Endothelial cell of umbilical vein (primary cell): Measurements from ENCODE around the gene CPNE5.

Experiments used
- GATA2 ChIP-seq: IDR thresholded peaks from 2 replicates; pipeline ENCODE4 v1.7.0; 2011; ENCODE audit warnings: low read depth, mild to moderate bottlenecking, moderate library complexity, mixed read lengths, low read length; ENCODE audit not compliant: insufficient read length, insufficient read depth
- JUN ChIP-seq: IDR thresholded peaks from 2 replicates; pipeline ENCODE4 v1.6.1; 2011; ENCODE audit warnings: borderline replicate concordance, low read depth; ENCODE audit not compliant: insufficient read length, insufficient read depth
- POLR2A ChIP-seq: IDR thresholded peaks from 2 replicates; pipeline ENCODE4 v1.6.1; 2012; ENCODE audit warnings: low read depth, mild to moderate bottlenecking, control low read depth, low read length
- POLR2AphosphoS5 ChIP-seq: IDR thresholded peaks from 2 replicates; pipeline ENCODE4 v1.6.1; 2012; ENCODE audit warnings: low read depth, mild to moderate bottlenecking, control low read depth, low read length, moderate library complexity; ENCODE audit not compliant: insufficient read depth
- TF ChIP-seq, protein P1 (sequence below), 2 donors: IDR thresholded peaks; 1 replicate in 1 of 2; 2 replicates in 1 of 2; pipeline ENCODE4 v1.5.1; 2011; ENCODE audit warnings: low read length in 2 of 2, mild to moderate bottlenecking in 2 of 2, moderate library complexity in 2 of 2, control low read depth in 1 of 2, inconsistent platforms in 1 of 2, low read depth in 1 of 2; ENCODE audit not compliant: insufficient read depth in 1 of 2; ENCODE audit errors: extremely low read depth in 1 of 2
- TF ChIP-seq, protein P2 (sequence below): IDR thresholded peaks from 2 replicates; pipeline ENCODE4 v1.6.1; 2011; ENCODE audit not compliant: insufficient read depth, insufficient read length

DNA sequence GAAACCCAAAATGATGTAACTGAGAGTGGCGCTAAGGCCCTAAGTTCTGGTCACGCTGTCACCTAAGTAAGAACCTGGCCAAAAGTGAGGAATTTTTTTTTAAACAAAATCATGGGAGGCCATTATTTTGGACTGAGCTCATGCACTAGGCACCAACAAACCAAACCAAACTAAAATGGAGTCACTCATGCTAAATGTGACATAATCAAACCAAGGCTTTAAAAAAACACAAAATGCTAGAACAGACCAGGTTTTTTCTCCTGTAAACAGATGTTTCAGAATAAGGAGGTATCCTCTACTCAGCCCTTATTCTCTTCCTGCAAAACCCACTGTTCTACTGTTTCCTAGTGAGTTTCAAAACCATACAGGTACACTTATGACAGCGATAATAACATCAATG, 45.4 kb upstream of the CPNE5 start:
- TF ChIP-seq, protein P1, sequence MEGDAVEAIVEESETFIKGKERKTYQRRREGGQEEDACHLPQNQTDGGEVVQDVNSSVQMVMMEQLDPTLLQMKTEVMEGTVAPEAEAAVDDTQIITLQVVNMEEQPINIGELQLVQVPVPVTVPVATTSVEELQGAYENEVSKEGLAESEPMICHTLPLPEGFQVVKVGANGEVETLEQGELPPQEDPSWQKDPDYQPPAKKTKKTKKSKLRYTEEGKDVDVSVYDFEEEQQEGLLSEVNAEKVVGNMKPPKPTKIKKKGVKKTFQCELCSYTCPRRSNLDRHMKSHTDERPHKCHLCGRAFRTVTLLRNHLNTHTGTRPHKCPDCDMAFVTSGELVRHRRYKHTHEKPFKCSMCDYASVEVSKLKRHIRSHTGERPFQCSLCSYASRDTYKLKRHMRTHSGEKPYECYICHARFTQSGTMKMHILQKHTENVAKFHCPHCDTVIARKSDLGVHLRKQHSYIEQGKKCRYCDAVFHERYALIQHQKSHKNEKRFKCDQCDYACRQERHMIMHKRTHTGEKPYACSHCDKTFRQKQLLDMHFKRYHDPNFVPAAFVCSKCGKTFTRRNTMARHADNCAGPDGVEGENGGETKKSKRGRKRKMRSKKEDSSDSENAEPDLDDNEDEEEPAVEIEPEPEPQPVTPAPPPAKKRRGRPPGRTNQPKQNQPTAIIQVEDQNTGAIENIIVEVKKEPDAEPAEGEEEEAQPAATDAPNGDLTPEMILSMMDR (IDR thresholded peaks at IDR 0.05; ENCODE audit: extremely low read depth in 1 of 2, insufficient read depth in 1 of 2, low read depth in 1 of 2, low read length in 2 of 2), result no peak
- TF ChIP-seq POLR2A (no peak), JUN (no peak), GATA2 (no peak), POLR2AphosphoS5 (no peak)
- TF ChIP-seq, protein P2, sequence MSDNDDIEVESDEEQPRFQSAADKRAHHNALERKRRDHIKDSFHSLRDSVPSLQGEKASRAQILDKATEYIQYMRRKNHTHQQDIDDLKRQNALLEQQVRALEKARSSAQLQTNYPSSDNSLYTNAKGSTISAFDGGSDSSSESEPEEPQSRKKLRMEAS, result no peak
